K562 (cell line): Measurements from ENCODE around the gene HIPK2.

Experiments used
- AFF1 ChIP-seq, 2 experiments: fragments of 450-650 bp; IDR thresholded peaks; 2 replicates each; pipeline ENCODE4 v1.6.1; 2018; ENCODE audit warnings: mild to moderate bottlenecking in 2 of 2, low read depth in 1 of 2; ENCODE audit not compliant: partially characterized antibody in 2 of 2
- CREB3 ChIP-seq: fragments of 450-650 bp; conservative IDR thresholded peaks from 2 replicates; pipeline ENCODE4 v1.6.1; 2016; ENCODE audit warnings: missing genetic modification characterization, low read depth, mild to moderate bottlenecking, missing compliant biosample characterization, moderate library complexity
- CTCF ChIP-seq, 3 experiments: IDR thresholded peaks in 2 of 3; conservative IDR thresholded peaks in 1 of 3; 2 replicates each; pipeline ENCODE4 v1.5.1; 2011 to 2012; ENCODE audit warnings: low read length in 3 of 3, mild to moderate bottlenecking in 3 of 3, control low read depth in 2 of 3, improper control_type of control experiment in 1 of 3, inconsistent platforms in 1 of 3, low read depth in 1 of 3, mixed read lengths in 1 of 3, moderate library complexity in 1 of 3; ENCODE audit not compliant: insufficient read depth in 2 of 3
- DLX4 ChIP-seq: fragments of 250-450 bp; sonication (Bioruptor Pico); IDR thresholded peaks from 2 replicates; pipeline ENCODE4 v1.6.1; 2021; ENCODE audit warnings: mild to moderate bottlenecking
- FUS ChIP-seq: fragments of 200-400 bp; formaldehyde crosslinking; optimal IDR thresholded peaks from 2 replicates; pipeline ENCODE3; 2017; ENCODE audit warnings: low read depth, low read length
- NCOR1 ChIP-seq: fragments of 450-650 bp; IDR thresholded peaks from 2 replicates; pipeline ENCODE4 v1.6.1; 2016; ENCODE audit warnings: mild to moderate bottlenecking, moderate library complexity
- PHF8 ChIP-seq: fragments of 200-600 bp; sonication (generic); IDR thresholded peaks from 2 replicates; pipeline ENCODE4 v1.6.1; 2012; ENCODE audit warnings: mixed run types, mild to moderate bottlenecking, inconsistent platforms, low read length, moderate library complexity, borderline replicate concordance
- POU5F1 ChIP-seq: fragments of 150-350 bp; IDR thresholded peaks from 2 replicates; pipeline ENCODE4 v1.6.1; 2014; ENCODE audit warnings: borderline replicate concordance, low read length, low read depth, mild to moderate bottlenecking; ENCODE audit not compliant: partially characterized antibody
- SMC3 ChIP-seq: conservative IDR thresholded peaks from 2 replicates; pipeline ENCODE4 v1.6.1; 2011; ENCODE audit warnings: low read depth, low read length, improper control_type of control experiment; ENCODE audit not compliant: insufficient read depth
- ZNF12 ChIP-seq: sonication (generic); formaldehyde crosslinking; IDR thresholded peaks from 2 replicates; pipeline ENCODE4 v1.4.0; 2020; ENCODE audit warnings: mild to moderate bottlenecking, missing genetic modification reagents
- ZNF274 ChIP-seq: IDR thresholded peaks from 2 replicates; pipeline ENCODE4 v1.6.1; 2011; ENCODE audit warnings: low read depth, mild to moderate bottlenecking, low read length, moderate library complexity, borderline replicate concordance

- TF ChIP-seq AFF1 (IDR thresholded peaks at IDR 0.05; ENCODE audit: low read depth in 1 of 2, partially characterized antibody in 2 of 2) = no peak
- no peak for TF ChIP-seq CREB3
- no peak for TF ChIP-seq CTCF (IDR thresholded peaks at IDR 0.05 in 2 of 3, conservative IDR thresholded peaks at IDR 0.05 in 1 of 3; ENCODE audit: insufficient read depth in 2 of 3, low read depth in 1 of 3, low read length in 3 of 3)
- TF ChIP-seq DLX4 (CRISPR knock-in tag) = no peak
- no peak for TF ChIP-seq PHF8
- TF ChIP-seq ZNF274 = no peak
- TF ChIP-seq ZNF12 (CRISPR knock-in tag) = no peak
- TF ChIP-seq SMC3 = no peak
- no peak for TF ChIP-seq NCOR1
- no peak for TF ChIP-seq FUS
- no peak for TF ChIP-seq POU5F1
Measured at GRCh38 chr7:139744768-139745677, 32.8 kb downstream of the HIPK2 start.
